H1 (cell line): ENCODE measurements around the gene CCNY. TPM values are rescaled to one million over a fixed set of nuclear protein-coding genes. Genes with fewer than 3 reads are reported as not detected.

Experiments
- CTBP2 ChIP-seq: IDR thresholded peaks from 2 replicates; pipeline ENCODE4 v1.7.0; 2011; ENCODE audit warnings: borderline replicate concordance, mild to moderate bottlenecking, moderate library complexity, mixed read lengths, low read length; ENCODE audit not compliant: insufficient read depth, insufficient read length
- polyA plus RNA-seq, 7 experiments: library from polyadenylated mRNA; depleted of rRNA in 3 of 7; stranded (reverse) in 5 of 7; unstranded in 2 of 7; fragments of >200 nt in 5 of 7; fragments of 200-250 nt in 2 of 7; gene quantifications; 1 replicate in 5 of 7; 2 replicates in 1 of 7; 4 replicates in 1 of 7; pipeline versions ENCODE4 v1.2.1 to v1.2.3, GENCODE V29; 2011 to 2013; ENCODE audit warnings: missing spikeins in 2 of 7, mixed read lengths in 2 of 7
- total RNA-seq: library from RNA; stranded (reverse); fragmentation: NEBNext Ultra II Directional; extraction: Animal tissue kit (Norgen Biotek cat#: 25700); gene quantifications from 2 replicates; pipeline ENCODE4 v1.2.1, GENCODE V29; 2021

The CCNY gene
- total and polyA plus RNA-seq, 2 of the 8 experiments (the other 6 are each of a cell fraction or from before 2014, with no cell fraction given), result 25.3 to 68.2 TPM

GRCh38 chr10:35437829-35438228 lies 101.5 kb downstream of the CCNY start (continued):
- TF ChIP-seq CTBP2, result no peak
